WTC11 (cell line): Measurements from ENCODE around the gene PTPRG.

Experiments
- CTCF ChIP-seq: fragments of 200-600 bp; IDR thresholded peaks from 2 replicates; pipeline ENCODE4 v1.8.0; 2022; ENCODE audit warnings: antibody characterized with exemption
- ELF4 ChIP-seq: sonication (generic); formaldehyde crosslinking; IDR thresholded peaks from 2 replicates; pipeline ENCODE4 v1.8.1; 2022; ENCODE audit warnings: low read depth, mild to moderate bottlenecking, moderate library complexity, missing genetic modification reagents
- KAT7 ChIP-seq: sonication (generic); formaldehyde crosslinking; IDR thresholded peaks from 2 replicates; pipeline ENCODE4 v1.8.1; 2023; ENCODE audit warnings: missing genetic modification reagents, mild to moderate bottlenecking, borderline replicate concordance
- NR3C1 ChIP-seq: sonication (generic); formaldehyde crosslinking; conservative IDR thresholded peaks from 2 replicates; pipeline ENCODE4 v1.8.1; 2023; ENCODE audit warnings: low read depth, mild to moderate bottlenecking, missing genetic modification reagents
- SP1 ChIP-seq: sonication (generic); formaldehyde crosslinking; conservative IDR thresholded peaks from 2 replicates; pipeline ENCODE4 v1.8.1; 2022; ENCODE audit warnings: missing genetic modification reagents
- ZBTB21 ChIP-seq: sonication (generic); formaldehyde crosslinking; IDR thresholded peaks from 2 replicates; pipeline ENCODE4 v1.8.1; 2023; ENCODE audit warnings: mild to moderate bottlenecking, missing genetic modification reagents, borderline replicate concordance
- ZNF416 ChIP-seq: fragments of 250-450 bp; sonication (Bioruptor Pico); IDR thresholded peaks from 2 replicates; pipeline ENCODE4 v1.9.0; 2021; ENCODE audit warnings: mild to moderate bottlenecking, inconsistent platforms
- TF ChIP-seq, protein P1 (sequence below): sonication (generic); formaldehyde crosslinking; IDR thresholded peaks from 2 replicates; pipeline ENCODE4 v1.8.0; 2023; ENCODE audit warnings: missing genetic modification reagents, mild to moderate bottlenecking, borderline replicate concordance
- TF ChIP-seq, protein P2 (sequence below): sonication (generic); formaldehyde crosslinking; IDR thresholded peaks from 2 replicates; pipeline ENCODE4 v1.8.1; 2022; ENCODE audit warnings: low read depth, missing genetic modification reagents, borderline replicate concordance

DNA sequence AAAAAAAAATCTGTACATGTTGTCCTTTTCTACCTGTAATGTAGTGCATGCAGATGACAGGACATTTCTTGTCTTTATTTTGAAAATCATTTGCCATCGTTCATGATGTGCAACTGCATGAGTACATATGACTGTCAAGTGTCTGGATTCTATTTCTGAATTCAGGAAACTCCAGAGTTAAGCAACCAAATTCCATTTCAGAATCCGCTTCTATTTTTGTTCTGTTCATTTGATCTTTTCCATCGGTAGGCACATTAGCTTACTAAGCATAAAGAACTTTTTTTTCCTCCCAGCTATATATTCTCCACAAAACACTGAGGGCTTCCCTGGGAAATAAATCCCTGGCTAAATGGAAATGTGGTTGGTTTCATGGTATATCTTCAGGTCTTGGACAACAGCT lies 365.6 kb downstream of the PTPRG start:
- no peak for TF ChIP-seq ZBTB21 (CRISPR knock-in tag)
- TF ChIP-seq CTCF, result no peak
- no peak for TF ChIP-seq ZNF416 (CRISPR knock-in tag)
- TF ChIP-seq NR3C1 (CRISPR knock-in tag), result no peak
- TF ChIP-seq, protein P1, sequence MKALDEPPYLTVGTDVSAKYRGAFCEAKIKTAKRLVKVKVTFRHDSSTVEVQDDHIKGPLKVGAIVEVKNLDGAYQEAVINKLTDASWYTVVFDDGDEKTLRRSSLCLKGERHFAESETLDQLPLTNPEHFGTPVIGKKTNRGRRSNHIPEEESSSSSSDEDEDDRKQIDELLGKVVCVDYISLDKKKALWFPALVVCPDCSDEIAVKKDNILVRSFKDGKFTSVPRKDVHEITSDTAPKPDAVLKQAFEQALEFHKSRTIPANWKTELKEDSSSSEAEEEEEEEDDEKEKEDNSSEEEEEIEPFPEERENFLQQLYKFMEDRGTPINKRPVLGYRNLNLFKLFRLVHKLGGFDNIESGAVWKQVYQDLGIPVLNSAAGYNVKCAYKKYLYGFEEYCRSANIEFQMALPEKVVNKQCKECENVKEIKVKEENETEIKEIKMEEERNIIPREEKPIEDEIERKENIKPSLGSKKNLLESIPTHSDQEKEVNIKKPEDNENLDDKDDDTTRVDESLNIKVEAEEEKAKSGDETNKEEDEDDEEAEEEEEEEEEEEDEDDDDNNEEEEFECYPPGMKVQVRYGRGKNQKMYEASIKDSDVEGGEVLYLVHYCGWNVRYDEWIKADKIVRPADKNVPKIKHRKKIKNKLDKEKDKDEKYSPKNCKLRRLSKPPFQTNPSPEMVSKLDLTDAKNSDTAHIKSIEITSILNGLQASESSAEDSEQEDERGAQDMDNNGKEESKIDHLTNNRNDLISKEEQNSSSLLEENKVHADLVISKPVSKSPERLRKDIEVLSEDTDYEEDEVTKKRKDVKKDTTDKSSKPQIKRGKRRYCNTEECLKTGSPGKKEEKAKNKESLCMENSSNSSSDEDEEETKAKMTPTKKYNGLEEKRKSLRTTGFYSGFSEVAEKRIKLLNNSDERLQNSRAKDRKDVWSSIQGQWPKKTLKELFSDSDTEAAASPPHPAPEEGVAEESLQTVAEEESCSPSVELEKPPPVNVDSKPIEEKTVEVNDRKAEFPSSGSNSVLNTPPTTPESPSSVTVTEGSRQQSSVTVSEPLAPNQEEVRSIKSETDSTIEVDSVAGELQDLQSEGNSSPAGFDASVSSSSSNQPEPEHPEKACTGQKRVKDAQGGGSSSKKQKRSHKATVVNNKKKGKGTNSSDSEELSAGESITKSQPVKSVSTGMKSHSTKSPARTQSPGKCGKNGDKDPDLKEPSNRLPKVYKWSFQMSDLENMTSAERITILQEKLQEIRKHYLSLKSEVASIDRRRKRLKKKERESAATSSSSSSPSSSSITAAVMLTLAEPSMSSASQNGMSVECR (CRISPR knock-in tag), result no peak
- no peak for TF ChIP-seq KAT7 (CRISPR knock-in tag)
- TF ChIP-seq SP1 (CRISPR knock-in tag), result no peak
- no peak for TF ChIP-seq ELF4 (CRISPR knock-in tag)
- TF ChIP-seq, protein P2, sequence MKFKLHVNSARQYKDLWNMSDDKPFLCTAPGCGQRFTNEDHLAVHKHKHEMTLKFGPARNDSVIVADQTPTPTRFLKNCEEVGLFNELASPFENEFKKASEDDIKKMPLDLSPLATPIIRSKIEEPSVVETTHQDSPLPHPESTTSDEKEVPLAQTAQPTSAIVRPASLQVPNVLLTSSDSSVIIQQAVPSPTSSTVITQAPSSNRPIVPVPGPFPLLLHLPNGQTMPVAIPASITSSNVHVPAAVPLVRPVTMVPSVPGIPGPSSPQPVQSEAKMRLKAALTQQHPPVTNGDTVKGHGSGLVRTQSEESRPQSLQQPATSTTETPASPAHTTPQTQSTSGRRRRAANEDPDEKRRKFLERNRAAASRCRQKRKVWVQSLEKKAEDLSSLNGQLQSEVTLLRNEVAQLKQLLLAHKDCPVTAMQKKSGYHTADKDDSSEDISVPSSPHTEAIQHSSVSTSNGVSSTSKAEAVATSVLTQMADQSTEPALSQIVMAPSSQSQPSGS (CRISPR knock-in tag), result no peak
